Measurements from ENCODE around the gene IMP4. TPM values are rescaled to one million over a fixed set of nuclear protein-coding genes. Genes with fewer than 3 reads are reported as not detected.
"Not testable (repeated sequence)": the region's sequence is repeated elsewhere in the genome, so short reads cannot be mapped to it uniquely, and the experiment has no call there.

The IMP4 gene
- total RNA-seq, 2 experiments from 2014 or later = 80.7 to 88.6 TPM

GRCh38 chr2:130318906-130319305 lies 23.8 kb upstream of the IMP4 start:
- ChIA-PET CTCF (interaction anchor here (1.0 kb wide), 1 partner anchor 14 kb away, joined by 3 read pairs; no protein-coding TSS in a partner anchor), POLR2A (interaction anchor here (1.2 kb wide), 1 partner anchor 23 kb away, joined by 4 read pairs; the partner anchor contains the start of gene IMP4)
- no peaks in the 10 kb centered on the region for H3K4me1 Mint-ChIP-seq (ENCODE audit: low read depth)
- H3K36me3 Mint-ChIP-seq (ENCODE audit: low read depth) = no peaks in the 10 kb centered on the region
- H3K27ac Mint-ChIP-seq = no peak overlapping the region
- ATAC-seq = no peak
- peaks cover 20% of the 10 kb centered on the region for H3K27me3 Mint-ChIP-seq (ENCODE audit: low read depth)
- no peak overlapping the region for H3K4me3 Mint-ChIP-seq
- DNase-seq = no peak
- no peaks in the 10 kb centered on the region for H3K9me3 Mint-ChIP-seq (ENCODE audit: insufficient read depth)

GRCh38 chr2:130319536-130319935 lies 23.2 kb upstream of the IMP4 start:
- Mint-ChIP-seq H3K4me1 (ENCODE audit: low read depth) (no peaks in the 10 kb centered on the region), H3K27me3 (ENCODE audit: low read depth) (peaks cover 27% of the 10 kb centered on the region), H3K27ac (no peak overlapping the region), H3K9me3 (ENCODE audit: insufficient read depth) (no peaks in the 10 kb centered on the region), H3K36me3 (ENCODE audit: low read depth) (no peaks in the 10 kb centered on the region), H3K4me3 (no peak overlapping the region)
- ATAC-seq (no peak), DNase-seq (no peak)
- ChIA-PET CTCF (no interaction called here), POLR2A (no interaction called here)

- H3K27ac Mint-ChIP-seq = no peak overlapping the region
- peaks cover 46% of the 10 kb centered on the region for H3K27me3 Mint-ChIP-seq (ENCODE audit: low read depth)
- no peaks in the 10 kb centered on the region for H3K36me3 Mint-ChIP-seq (ENCODE audit: low read depth)
- CTCF ChIA-PET = no interaction called here
- no peak for ATAC-seq
- DNase-seq = no peak
- peaks cover 5% of the 10 kb centered on the region for H3K4me1 Mint-ChIP-seq (ENCODE audit: low read depth)
- H3K4me3 Mint-ChIP-seq = no peak overlapping the region
- H3K9me3 Mint-ChIP-seq (ENCODE audit: insufficient read depth) = no peaks in the 10 kb centered on the region
- POLR2A ChIA-PET = no interaction called here
Observed at GRCh38 chr2:130327703-130328527, 14.8 kb upstream of the IMP4 start.

- CTCF ChIA-PET = no interaction called here
- POLR2A ChIA-PET = interaction anchor here (0.6 kb wide), 1 partner anchor 735 kb away, joined by 3 read pairs; no protein-coding TSS in a partner anchor
- ATAC-seq (no peak), DNase-seq (no peak)
- Mint-ChIP-seq H3K4me1 (ENCODE audit: low read depth) (peaks cover 5% of the 10 kb centered on the region), H3K9me3 (ENCODE audit: insufficient read depth) (no peaks in the 10 kb centered on the region), H3K27ac (no peak overlapping the region), H3K27me3 (ENCODE audit: low read depth) (peaks cover 40% of the 10 kb centered on the region), H3K36me3 (ENCODE audit: low read depth) (no peaks in the 10 kb centered on the region), H3K4me3 (no peak overlapping the region)
Observed at GRCh38 chr2:130328710-130329109, 14.0 kb upstream of the IMP4 start.

- DNase-seq (peak; percentile 78), ATAC-seq (peak; percentile 84)
- POLR2A ChIA-PET = interaction anchor here (1.3 to 2.3 kb wide), 2 partner anchors 10 to 150 kb away, joined by 4 to 14 read pairs; partner anchors contain the start of genes IMP4 and MZT2B
- CTCF ChIA-PET = interaction anchor here (0.6 to 5.9 kb wide), 13 partner anchors 9 to 772 kb away, joined by 3 to 64 read pairs (median 4); partner anchors contain the start of genes IMP4, PTPN18 and SMPD4
- Mint-ChIP-seq H3K27ac (no peak overlapping the region), H3K9me3 (ENCODE audit: insufficient read depth) (no peaks in the 10 kb centered on the region), H3K27me3 (ENCODE audit: low read depth) (peaks cover 24% of the 10 kb centered on the region), H3K4me3 (no peak overlapping the region), H3K36me3 (ENCODE audit: low read depth) (no peaks in the 10 kb centered on the region), H3K4me1 (ENCODE audit: low read depth) (peaks cover 7% of the 10 kb centered on the region)
Observed at GRCh38 chr2:130332271-130333073, 10.2 kb upstream of the IMP4 start.

GRCh38 chr2:130333253-130333652 lies 9.4 kb upstream of the IMP4 start:
- H3K4me1 Mint-ChIP-seq (ENCODE audit: low read depth) = peaks cover 10% of the 10 kb centered on the region
- CTCF ChIA-PET = interaction anchor here (0.6 to 5.9 kb wide), 10 partner anchors 9 to 771 kb away, joined by 3 to 64 read pairs (median 4); partner anchors contain the start of genes IMP4 and SMPD4
- not testable (repeated sequence) for H3K4me3 Mint-ChIP-seq

GRCh38 chr2:130334026-130334425 lies 8.7 kb upstream of the IMP4 start:
- Mint-ChIP-seq H3K27ac (no peak overlapping the region), H3K36me3 (ENCODE audit: low read depth) (peaks cover 10% of the 10 kb centered on the region), H3K9me3 (ENCODE audit: insufficient read depth) (no peaks in the 10 kb centered on the region), H3K4me3 (no peak overlapping the region), H3K27me3 (ENCODE audit: low read depth) (peaks cover 20% of the 10 kb centered on the region), H3K4me1 (ENCODE audit: low read depth) (peaks cover 10% of the 10 kb centered on the region)
- no peak for DNase-seq
- POLR2A ChIA-PET = interaction anchor here (1.3 to 2.3 kb wide), 2 partner anchors 8 to 152 kb away, joined by 4 to 14 read pairs; partner anchors contain the start of genes IMP4 and MZT2B
- ATAC-seq = no peak
- CTCF ChIA-PET = interaction anchor here (0.8 to 5.9 kb wide), 6 partner anchors 8 to 153 kb away, joined by 3 to 64 read pairs (median 4); partner anchors contain the start of genes IMP4 and SMPD4

More at GRCh38 chr2:130333253-130333652, 9.4 kb upstream of the IMP4 start:
- ATAC-seq; DNase-seq; H3K36me3 Mint-ChIP-seq (ENCODE audit: low read depth); H3K9me3 Mint-ChIP-seq (ENCODE audit: insufficient read depth); H3K27ac Mint-ChIP-seq: not testable (repeated sequence)
- peaks cover 24% of the 10 kb centered on the region for H3K27me3 Mint-ChIP-seq (ENCODE audit: low read depth)
- POLR2A ChIA-PET = interaction anchor here (1.3 to 2.3 kb wide), 2 partner anchors 9 to 151 kb away, joined by 4 to 14 read pairs; partner anchors contain the start of genes IMP4 and MZT2B

- peaks cover 20% of the 10 kb centered on the region for H3K36me3 Mint-ChIP-seq (ENCODE audit: low read depth)
- no peak overlapping the region for H3K4me3 Mint-ChIP-seq
- H3K27me3 Mint-ChIP-seq (ENCODE audit: low read depth) = peaks cover 15% of the 10 kb centered on the region
- ChIA-PET CTCF (interaction anchor here (0.7 to 5.9 kb wide), 4 partner anchors 7 to 459 kb away, joined by 3 to 64 read pairs (median 4); partner anchors contain the start of genes IMP4 and SMPD4), POLR2A (interaction anchor here (0.9 kb wide), 1 partner anchor 154 kb away, joined by 3 read pairs; the partner anchor contains the start of gene SMPD4)
- no peak overlapping the region for H3K27ac Mint-ChIP-seq
- H3K9me3 Mint-ChIP-seq (ENCODE audit: insufficient read depth) = no peaks in the 10 kb centered on the region
- DNase-seq = no peak
- H3K4me1 Mint-ChIP-seq (ENCODE audit: low read depth) = peaks cover 16% of the 10 kb centered on the region
- ATAC-seq = no peak
Observed at GRCh38 chr2:130335226-130335625, 7.5 kb upstream of the IMP4 start.

- H3K36me3 Mint-ChIP-seq (ENCODE audit: low read depth) = peaks cover 25% of the 10 kb centered on the region
- ATAC-seq = no peak
- ChIA-PET POLR2A (no interaction called here), CTCF (interaction anchor here (0.6 to 0.7 kb wide), 2 partner anchors 36 to 460 kb away, joined by 3 read pairs; no protein-coding TSS in a partner anchor)
- H3K27me3 Mint-ChIP-seq (ENCODE audit: low read depth) = peaks cover 7% of the 10 kb centered on the region
- H3K4me1 Mint-ChIP-seq (ENCODE audit: low read depth) = peaks cover 24% of the 10 kb centered on the region
- H3K4me3 Mint-ChIP-seq = no peak overlapping the region
- H3K9me3 Mint-ChIP-seq (ENCODE audit: insufficient read depth) = no peaks in the 10 kb centered on the region
- DNase-seq = no peak
- no peak overlapping the region for H3K27ac Mint-ChIP-seq
Observed at GRCh38 chr2:130336150-130336876, 6.4 kb upstream of the IMP4 start.

- Mint-ChIP-seq H3K36me3 (ENCODE audit: low read depth) (peaks cover 29% of the 10 kb centered on the region), H3K27me3 (ENCODE audit: low read depth) (peaks cover 3% of the 10 kb centered on the region), H3K4me1 (ENCODE audit: low read depth) (peaks cover 30% of the 10 kb centered on the region), H3K9me3 (ENCODE audit: insufficient read depth) (no peaks in the 10 kb centered on the region), H3K4me3 (peak overlapping the region; percentile 34), H3K27ac (peak overlapping the region; percentile 26)
- POLR2A ChIA-PET = no interaction called here
- peak; percentile 71 for DNase-seq
- CTCF ChIA-PET = interaction anchor here (0.6 to 1.4 kb wide), 2 partner anchors 36 to 156 kb away, joined by 3 to 4 read pairs; partner anchors contain the start of gene SMPD4
- no peak for ATAC-seq
Observed at GRCh38 chr2:130336877-130337734, 5.6 kb upstream of the IMP4 start.
